HL-60 (cell line): ENCODE measurements around the gene HDAC1.

Source experiments
- DNase-seq, 2 experiments: peaks; one replicate each; pipeline ENCODE4 v3.0.0-alpha.2; 2010 to 2020; ENCODE audit warnings: low read depth in 1 of 2, low spot score in 1 of 2
- H3K27ac ChIP-seq: fragments of 250-450 bp; sonication (Bioruptor Pico); replicated peaks from 2 replicates; pipeline ENCODE4 v1.5.1; 2020; ENCODE audit warnings: mild to moderate bottlenecking, moderate library complexity
- H3K27me3 ChIP-seq: fragments of 250-450 bp; sonication (Bioruptor Pico); 2 replicates; pipeline ENCODE4 v1.5.1; 2021; ENCODE audit warnings: mild to moderate bottlenecking, moderate library complexity; ENCODE audit not compliant: insufficient read depth, poor library complexity, severe bottlenecking
- H3K4me3 ChIP-seq: replicated peaks from 2 replicates; pipeline ENCODE4 v1.5.1; 2011; ENCODE audit warnings: mild to moderate bottlenecking, control low read depth, low read length; ENCODE audit not compliant: insufficient read depth
- GABPA ChIP-seq: IDR thresholded peaks from 2 replicates; pipeline ENCODE4 v1.6.1; 2012; ENCODE audit warnings: low read depth
- POLR2AphosphoS5 ChIP-seq: IDR thresholded peaks from 2 replicates; pipeline ENCODE4 v1.6.1; 2012; ENCODE audit warnings: low read depth
- SPI1 ChIP-seq: IDR thresholded peaks from 2 replicates; pipeline ENCODE4 v1.6.1; 2012; ENCODE audit warnings: low read depth, mild to moderate bottlenecking, borderline replicate concordance
- TF ChIP-seq, protein P1 (sequence below): IDR thresholded peaks from 2 replicates; pipeline ENCODE4 v1.6.1; 2012; ENCODE audit warnings: low read depth; ENCODE audit not compliant: insufficient replicate concordance
- TF ChIP-seq, protein P2 (sequence below): IDR thresholded peaks from one replicate; pipeline ENCODE4 v1.5.1; 2011; ENCODE audit warnings: low read length, control low read depth, inconsistent platforms; ENCODE audit not compliant: insufficient read depth

The HDAC1 gene

DNA sequence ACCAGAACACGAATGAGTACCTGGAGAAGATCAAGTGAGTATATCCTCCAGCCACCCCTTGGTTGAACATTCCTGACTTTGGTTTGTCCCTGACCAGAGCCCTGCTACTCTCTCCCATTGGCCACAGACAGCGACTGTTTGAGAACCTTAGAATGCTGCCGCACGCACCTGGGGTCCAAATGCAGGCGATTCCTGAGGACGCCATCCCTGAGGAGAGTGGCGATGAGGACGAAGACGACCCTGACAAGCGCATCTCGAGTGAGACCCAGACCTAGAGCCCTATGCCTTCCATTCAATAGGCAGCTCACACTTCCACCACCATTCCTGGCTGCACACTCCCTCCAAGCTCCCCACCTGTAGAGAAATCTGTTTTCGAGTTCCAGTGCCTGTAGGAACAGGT lies 39.7 kb downstream of the HDAC1 start:
- DNase-seq = no peak
- no peak overlapping the region for H3K4me3 ChIP-seq
- H3K27me3 ChIP-seq = no peaks in the 10 kb centered on the region
- no peak overlapping the region for H3K27ac ChIP-seq
- TF ChIP-seq POLR2AphosphoS5 (no peak), GABPA (no peak), SPI1 (no peak)
- TF ChIP-seq, protein P1, sequence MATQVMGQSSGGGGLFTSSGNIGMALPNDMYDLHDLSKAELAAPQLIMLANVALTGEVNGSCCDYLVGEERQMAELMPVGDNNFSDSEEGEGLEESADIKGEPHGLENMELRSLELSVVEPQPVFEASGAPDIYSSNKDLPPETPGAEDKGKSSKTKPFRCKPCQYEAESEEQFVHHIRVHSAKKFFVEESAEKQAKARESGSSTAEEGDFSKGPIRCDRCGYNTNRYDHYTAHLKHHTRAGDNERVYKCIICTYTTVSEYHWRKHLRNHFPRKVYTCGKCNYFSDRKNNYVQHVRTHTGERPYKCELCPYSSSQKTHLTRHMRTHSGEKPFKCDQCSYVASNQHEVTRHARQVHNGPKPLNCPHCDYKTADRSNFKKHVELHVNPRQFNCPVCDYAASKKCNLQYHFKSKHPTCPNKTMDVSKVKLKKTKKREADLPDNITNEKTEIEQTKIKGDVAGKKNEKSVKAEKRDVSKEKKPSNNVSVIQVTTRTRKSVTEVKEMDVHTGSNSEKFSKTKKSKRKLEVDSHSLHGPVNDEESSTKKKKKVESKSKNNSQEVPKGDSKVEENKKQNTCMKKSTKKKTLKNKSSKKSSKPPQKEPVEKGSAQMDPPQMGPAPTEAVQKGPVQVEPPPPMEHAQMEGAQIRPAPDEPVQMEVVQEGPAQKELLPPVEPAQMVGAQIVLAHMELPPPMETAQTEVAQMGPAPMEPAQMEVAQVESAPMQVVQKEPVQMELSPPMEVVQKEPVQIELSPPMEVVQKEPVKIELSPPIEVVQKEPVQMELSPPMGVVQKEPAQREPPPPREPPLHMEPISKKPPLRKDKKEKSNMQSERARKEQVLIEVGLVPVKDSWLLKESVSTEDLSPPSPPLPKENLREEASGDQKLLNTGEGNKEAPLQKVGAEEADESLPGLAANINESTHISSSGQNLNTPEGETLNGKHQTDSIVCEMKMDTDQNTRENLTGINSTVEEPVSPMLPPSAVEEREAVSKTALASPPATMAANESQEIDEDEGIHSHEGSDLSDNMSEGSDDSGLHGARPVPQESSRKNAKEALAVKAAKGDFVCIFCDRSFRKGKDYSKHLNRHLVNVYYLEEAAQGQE = no peak
- TF ChIP-seq, protein P2, sequence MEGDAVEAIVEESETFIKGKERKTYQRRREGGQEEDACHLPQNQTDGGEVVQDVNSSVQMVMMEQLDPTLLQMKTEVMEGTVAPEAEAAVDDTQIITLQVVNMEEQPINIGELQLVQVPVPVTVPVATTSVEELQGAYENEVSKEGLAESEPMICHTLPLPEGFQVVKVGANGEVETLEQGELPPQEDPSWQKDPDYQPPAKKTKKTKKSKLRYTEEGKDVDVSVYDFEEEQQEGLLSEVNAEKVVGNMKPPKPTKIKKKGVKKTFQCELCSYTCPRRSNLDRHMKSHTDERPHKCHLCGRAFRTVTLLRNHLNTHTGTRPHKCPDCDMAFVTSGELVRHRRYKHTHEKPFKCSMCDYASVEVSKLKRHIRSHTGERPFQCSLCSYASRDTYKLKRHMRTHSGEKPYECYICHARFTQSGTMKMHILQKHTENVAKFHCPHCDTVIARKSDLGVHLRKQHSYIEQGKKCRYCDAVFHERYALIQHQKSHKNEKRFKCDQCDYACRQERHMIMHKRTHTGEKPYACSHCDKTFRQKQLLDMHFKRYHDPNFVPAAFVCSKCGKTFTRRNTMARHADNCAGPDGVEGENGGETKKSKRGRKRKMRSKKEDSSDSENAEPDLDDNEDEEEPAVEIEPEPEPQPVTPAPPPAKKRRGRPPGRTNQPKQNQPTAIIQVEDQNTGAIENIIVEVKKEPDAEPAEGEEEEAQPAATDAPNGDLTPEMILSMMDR = no peak

DNA sequence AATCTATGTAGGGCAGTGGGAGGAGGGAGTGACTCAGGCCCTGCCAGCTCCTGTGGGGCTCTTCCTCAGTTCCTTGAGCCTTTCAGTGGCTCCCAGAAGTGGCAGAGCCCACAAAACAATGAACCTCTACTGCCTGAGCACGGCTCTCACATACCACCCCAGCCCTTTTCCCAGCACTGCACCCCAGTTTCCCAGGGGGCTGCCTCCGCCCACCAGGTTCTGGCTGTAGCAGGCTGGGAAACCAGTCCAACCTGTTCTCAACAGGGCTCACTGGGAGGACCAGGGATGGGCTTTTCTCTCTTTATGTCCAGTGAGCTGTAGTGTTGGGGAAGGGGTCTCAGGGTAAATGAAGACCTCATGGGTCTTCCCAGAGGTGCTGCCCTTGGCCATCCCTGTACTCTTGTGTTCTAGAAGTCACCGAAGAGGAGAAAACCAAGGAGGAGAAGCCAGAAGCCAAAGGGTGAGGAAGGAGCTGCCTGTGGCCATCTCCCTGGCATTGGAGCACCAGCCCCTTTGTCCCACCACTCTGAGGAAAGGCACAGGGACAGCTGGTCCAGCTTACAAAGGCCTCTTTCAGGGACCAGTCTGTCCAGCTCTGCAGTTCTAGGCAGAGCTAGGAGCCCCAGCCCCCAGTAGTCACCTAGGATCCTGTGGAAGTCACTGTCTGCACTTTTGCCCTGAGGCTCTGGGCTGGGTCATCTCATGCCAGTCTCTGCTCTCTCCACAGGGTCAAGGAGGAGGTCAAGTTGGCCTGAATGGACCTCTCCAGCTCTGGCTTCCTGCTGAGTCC lies 40.6 kb downstream of the HDAC1 start:
- no peak overlapping the region for H3K4me3 ChIP-seq
- H3K27ac ChIP-seq = no peak overlapping the region
- H3K27me3 ChIP-seq = no peaks in the 10 kb centered on the region
- DNase-seq = no peak
- TF ChIP-seq SPI1 (no peak), POLR2AphosphoS5 (no peak), GABPA (no peak)
- TF ChIP-seq, protein P1 = no peak
- TF ChIP-seq, protein P2 = no peak

DNA sequence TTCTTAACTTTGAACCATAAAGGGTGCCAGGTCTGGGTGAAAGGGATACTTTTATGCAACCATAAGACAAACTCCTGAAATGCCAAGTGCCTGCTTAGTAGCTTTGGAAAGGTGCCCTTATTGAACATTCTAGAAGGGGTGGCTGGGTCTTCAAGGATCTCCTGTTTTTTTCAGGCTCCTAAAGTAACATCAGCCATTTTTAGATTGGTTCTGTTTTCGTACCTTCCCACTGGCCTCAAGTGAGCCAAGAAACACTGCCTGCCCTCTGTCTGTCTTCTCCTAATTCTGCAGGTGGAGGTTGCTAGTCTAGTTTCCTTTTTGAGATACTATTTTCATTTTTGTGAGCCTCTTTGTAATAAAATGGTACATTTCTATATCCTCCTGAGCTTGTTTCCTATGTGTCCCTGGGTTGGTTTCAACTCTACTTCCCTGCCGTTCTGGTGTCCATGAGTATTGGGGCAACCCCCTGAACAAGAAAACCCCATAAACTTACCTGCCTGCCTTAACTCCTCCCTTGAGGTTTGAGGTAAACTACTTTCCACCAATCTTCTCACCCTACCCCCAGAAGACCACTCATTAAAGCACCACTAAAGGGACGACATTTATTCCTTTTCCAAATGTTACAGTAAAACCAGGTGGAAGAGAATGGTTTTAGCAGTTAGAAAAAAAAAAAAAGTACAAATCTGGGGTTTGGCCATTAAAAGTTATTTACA lies 41.5 kb downstream of the HDAC1 start:
- TF ChIP-seq, protein P1 = no peak
- TF ChIP-seq, protein P2 = no peak
- TF ChIP-seq POLR2AphosphoS5 (no peak), GABPA (no peak), SPI1 (no peak)
- DNase-seq = no peak
- H3K27ac ChIP-seq = no peak overlapping the region
- no peak overlapping the region for H3K4me3 ChIP-seq
- no peaks in the 10 kb centered on the region for H3K27me3 ChIP-seq
